Measurements from ENCODE around the gene ATP5F1E.

ATP5F1E gene

GRCh38 chr20:59074456-59074855 is 42.3 kb upstream of the ATP5F1E start:
- Histone ChIP-seq H3K4me3 (replicated peaks; ENCODE audit: low read depth, low read length) (no peak overlapping the region), H3K36me3 (ENCODE audit: control insufficient read depth, insufficient read depth, low read length) (no peaks in the 10 kb centered on the region), H3K27me3 (replicated peaks; ENCODE audit: control insufficient read depth, insufficient read depth, low read length) (no peaks in the 10 kb centered on the region; the same call in 1 of the 2 replicates)
- TF ChIP-seq CTCF (IDR thresholded peaks at IDR 0.05; ENCODE audit: insufficient read depth, low read length, poor library complexity, severe bottlenecking) = no peak
- DNase-seq (ENCODE audit: extremely low read depth, insufficient read length) = peak; percentile 25

- DNase-seq (ENCODE audit: extremely low read depth, insufficient read length) = no peak
- no peaks in the 10 kb centered on the region; the same call in 1 of the 2 replicates for H3K27me3 ChIP-seq (replicated peaks; ENCODE audit: control insufficient read depth, insufficient read depth, low read length)
- TF ChIP-seq CTCF (IDR thresholded peaks at IDR 0.05; ENCODE audit: insufficient read depth, low read length, poor library complexity, severe bottlenecking) = no peak
- H3K4me3 ChIP-seq (replicated peaks; ENCODE audit: low read depth, low read length) = no peak overlapping the region
- H3K36me3 ChIP-seq (ENCODE audit: control insufficient read depth, insufficient read depth, low read length) = no peaks in the 10 kb centered on the region
Observed at GRCh38 chr20:59073582-59073981, 41.4 kb upstream of the ATP5F1E start.

GRCh38 chr20:59071216-59071615 is 39.1 kb upstream of the ATP5F1E start:
- Histone ChIP-seq H3K4me3 (replicated peaks; ENCODE audit: low read depth, low read length) (no peak overlapping the region), H3K36me3 (ENCODE audit: control insufficient read depth, insufficient read depth, low read length) (no peaks in the 10 kb centered on the region), H3K27me3 (replicated peaks; ENCODE audit: control insufficient read depth, insufficient read depth, low read length) (no peaks in the 10 kb centered on the region; the same call in 1 of the 2 replicates)
- DNase-seq (ENCODE audit: extremely low read depth, insufficient read length) = peak; percentile 18
- TF ChIP-seq CTCF (IDR thresholded peaks at IDR 0.05; ENCODE audit: insufficient read depth, low read length, poor library complexity, severe bottlenecking) = no peak

- Histone ChIP-seq H3K4me3 (replicated peaks; ENCODE audit: low read depth, low read length) (no peak overlapping the region), H3K27me3 (replicated peaks; ENCODE audit: control insufficient read depth, insufficient read depth, low read length) (no peaks in the 10 kb centered on the region; the same call in 1 of the 2 replicates), H3K36me3 (ENCODE audit: control insufficient read depth, insufficient read depth, low read length) (no peaks in the 10 kb centered on the region)
- no peak for TF ChIP-seq CTCF (IDR thresholded peaks at IDR 0.05; ENCODE audit: insufficient read depth, low read length, poor library complexity, severe bottlenecking)
- DNase-seq (ENCODE audit: extremely low read depth, insufficient read length) = no peak
Observed at GRCh38 chr20:59069026-59069425, 36.9 kb upstream of the ATP5F1E start.

GRCh38 chr20:59068534-59068933 is 36.4 kb upstream of the ATP5F1E start:
- no peak for TF ChIP-seq CTCF (IDR thresholded peaks at IDR 0.05; ENCODE audit: insufficient read depth, low read length, poor library complexity, severe bottlenecking)
- Histone ChIP-seq H3K27me3 (replicated peaks; ENCODE audit: control insufficient read depth, insufficient read depth, low read length) (no peaks in the 10 kb centered on the region), H3K36me3 (ENCODE audit: control insufficient read depth, insufficient read depth, low read length) (no peaks in the 10 kb centered on the region), H3K4me3 (replicated peaks; ENCODE audit: low read depth, low read length) (no peak overlapping the region)
- no peak for DNase-seq (ENCODE audit: extremely low read depth, insufficient read length)

GRCh38 chr20:59064214-59064722 is 32.1 kb upstream of the ATP5F1E start:
- TF ChIP-seq CTCF (IDR thresholded peaks at IDR 0.05; ENCODE audit: insufficient read depth, low read length, poor library complexity, severe bottlenecking) = no peak
- DNase-seq (ENCODE audit: extremely low read depth, insufficient read length) = no peak
- Histone ChIP-seq H3K27me3 (replicated peaks; ENCODE audit: control insufficient read depth, insufficient read depth, low read length) (no peaks in the 10 kb centered on the region), H3K4me3 (replicated peaks; ENCODE audit: low read depth, low read length) (no peak overlapping the region), H3K36me3 (ENCODE audit: control insufficient read depth, insufficient read depth, low read length) (no peaks in the 10 kb centered on the region)

All from GM06990 (cell line).